Uterus (tissue), 4 donors: Measurements from ENCODE around the gene PITPNB. TPM values are rescaled to one million over a fixed set of nuclear protein-coding genes. Genes with fewer than 3 reads are reported as not detected.
A peak's percentile ranks its signal among the peaks of the same experiment; 100 is the strongest.

Experiments used
- DNase-seq, 2 donors: peaks; one replicate each; pipeline ENCODE4 v3.0.0-alpha.2; 2019 to 2020
- H3K27ac ChIP-seq, 2 donors: fragments of 200-600 bp; sonication (generic); 1 replicate in 1 of 2; 2 replicates in 1 of 2; pipeline ENCODE4 v1.5.1; 2016 to 2018
- H3K27me3 ChIP-seq, 2 donors: fragments of 200-600 bp; sonication (generic); one replicate each; pipeline ENCODE4 v1.5.1; 2018 to 2019; ENCODE audit warnings: control low read depth in 1 of 2
- H3K36me3 ChIP-seq, 2 donors: fragments of 200-600 bp; sonication (generic); one replicate each; pipeline ENCODE4 v1.5.1; 2019; ENCODE audit warnings: control low read depth in 1 of 2
- H3K4me1 ChIP-seq, 2 donors: fragments of 200-600 bp; sonication (generic); one replicate each; pipeline ENCODE4 v1.5.1; 2018 to 2019; ENCODE audit warnings: control low read depth in 1 of 2
- H3K4me3 ChIP-seq, 2 donors: fragments of 200-600 bp; sonication (generic); 1 replicate in 1 of 2; 2 replicates in 1 of 2; pipeline ENCODE4 v1.5.1; 2018 to 2019; ENCODE audit warnings: mild to moderate bottlenecking in 1 of 2
- H3K9me3 ChIP-seq, 2 donors: fragments of 200-600 bp; sonication (generic); one replicate each; pipeline ENCODE4 v1.5.1; 2019; ENCODE audit warnings: control low read depth in 1 of 2
- POLR2A ChIP-seq, 2 donors: fragments of 450-650 bp; IDR thresholded peaks; one replicate each; pipeline ENCODE4 v1.6.1; 2016; ENCODE audit warnings: antibody characterized with exemption in 2 of 2, mild to moderate bottlenecking in 1 of 2, moderate library complexity in 1 of 2
- intact Hi-C: fragments of 100-400 bp; cut with DNase I; formaldehyde crosslinking; loops from one replicate; pipeline ENCODE4 v1.15.1; 2023; ENCODE audit warnings: low total_unique reads
- total RNA-seq, 4 donors: library from RNA; depleted of rRNA in 3 of 4; stranded (reverse); fragments of >200 nt in 3 of 4; gene quantifications; one replicate each; pipeline versions ENCODE4 v1.1.0 to v1.2.4, GENCODE V29; 2014 to 2023
- TF ChIP-seq, protein P1 (sequence below), 4 experiments: fragments of 200-600 bp in 2 of 4; fragments of 450-650 bp in 2 of 4; sonication (generic) in 2 of 4; IDR thresholded peaks; one replicate each; pipeline ENCODE4 v1.5.1; 2016 to 2019; ENCODE audit warnings: antibody characterized with exemption in 4 of 4, mild to moderate bottlenecking in 2 of 4, moderate library complexity in 1 of 4
- donor health status: DM: yes; HTN: yes; CAD: no.

The PITPNB gene
- total RNA-seq, 4 donors from 2014 or later = 47.9 to 99.2 (median 62.5) TPM

DNA sequence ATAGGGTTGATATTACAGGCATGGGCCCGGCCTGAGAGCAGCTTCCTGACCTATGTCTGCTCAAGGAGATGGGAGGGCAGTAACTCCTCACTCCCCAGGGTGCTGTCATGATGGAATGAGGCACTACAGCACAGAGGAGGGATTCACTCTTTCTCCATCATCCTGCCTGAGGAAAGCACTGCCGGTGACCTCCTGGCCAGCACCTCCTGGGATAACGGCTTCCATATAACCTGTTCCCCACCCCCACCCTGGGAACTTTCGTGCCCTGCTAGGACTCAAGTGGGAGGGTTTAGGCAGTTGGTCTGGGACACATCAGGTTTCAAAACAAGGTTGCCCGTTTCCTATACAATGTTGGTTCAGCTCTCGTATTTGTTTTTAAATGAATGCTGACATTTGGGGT, 74.8 kb downstream of the PITPNB start:
- no peak overlapping the region for H3K4me3 ChIP-seq
- H3K4me1 ChIP-seq = peaks cover 0 to 6% of the 10 kb centered on the region in 2 donors
- intact Hi-C loops = no loop called here
- DNase-seq = no peak
- H3K27me3 ChIP-seq = no peaks in the 10 kb centered on the region
- peak overlapping the region in 1 of 2 donors; percentile 23 for H3K27ac ChIP-seq
- no peak for TF ChIP-seq POLR2A (IDR thresholded peaks at IDR 0.05)
- TF ChIP-seq, protein P1, sequence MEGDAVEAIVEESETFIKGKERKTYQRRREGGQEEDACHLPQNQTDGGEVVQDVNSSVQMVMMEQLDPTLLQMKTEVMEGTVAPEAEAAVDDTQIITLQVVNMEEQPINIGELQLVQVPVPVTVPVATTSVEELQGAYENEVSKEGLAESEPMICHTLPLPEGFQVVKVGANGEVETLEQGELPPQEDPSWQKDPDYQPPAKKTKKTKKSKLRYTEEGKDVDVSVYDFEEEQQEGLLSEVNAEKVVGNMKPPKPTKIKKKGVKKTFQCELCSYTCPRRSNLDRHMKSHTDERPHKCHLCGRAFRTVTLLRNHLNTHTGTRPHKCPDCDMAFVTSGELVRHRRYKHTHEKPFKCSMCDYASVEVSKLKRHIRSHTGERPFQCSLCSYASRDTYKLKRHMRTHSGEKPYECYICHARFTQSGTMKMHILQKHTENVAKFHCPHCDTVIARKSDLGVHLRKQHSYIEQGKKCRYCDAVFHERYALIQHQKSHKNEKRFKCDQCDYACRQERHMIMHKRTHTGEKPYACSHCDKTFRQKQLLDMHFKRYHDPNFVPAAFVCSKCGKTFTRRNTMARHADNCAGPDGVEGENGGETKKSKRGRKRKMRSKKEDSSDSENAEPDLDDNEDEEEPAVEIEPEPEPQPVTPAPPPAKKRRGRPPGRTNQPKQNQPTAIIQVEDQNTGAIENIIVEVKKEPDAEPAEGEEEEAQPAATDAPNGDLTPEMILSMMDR (IDR thresholded peaks at IDR 0.05) = no peak
- no peaks in the 10 kb centered on the region for H3K36me3 ChIP-seq
- H3K9me3 ChIP-seq = no peaks in the 10 kb centered on the region

DNA sequence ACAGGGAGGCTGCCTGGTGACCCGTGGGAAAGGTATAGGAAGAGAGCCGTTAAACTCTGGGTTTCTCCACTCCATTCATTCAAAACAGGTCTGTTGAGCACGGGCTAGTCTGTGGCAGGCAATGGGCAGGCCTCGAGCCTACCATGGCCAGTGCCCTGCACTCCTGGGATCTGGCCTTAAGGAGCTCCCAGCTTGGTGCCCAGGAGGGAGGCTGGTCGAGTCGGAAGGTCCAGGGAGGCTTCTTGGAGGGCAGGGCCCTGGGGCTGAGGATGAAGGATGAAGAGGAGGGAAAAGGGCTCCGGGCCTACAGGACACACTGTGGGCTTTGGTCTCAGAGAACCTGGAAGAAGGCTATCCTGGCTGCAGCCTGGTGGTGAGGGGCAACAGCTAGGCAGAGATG, 75.6 kb downstream of the PITPNB start:
- no peaks in the 10 kb centered on the region for H3K36me3 ChIP-seq
- peak in 1 of 2 donors; percentile 12 for DNase-seq
- peak overlapping the region; percentile 23 to 30 for H3K27ac ChIP-seq
- peaks cover 0 to 6% of the 10 kb centered on the region in 2 donors for H3K4me1 ChIP-seq
- no peak for TF ChIP-seq POLR2A (IDR thresholded peaks at IDR 0.05)
- TF ChIP-seq, protein P1 (IDR thresholded peaks at IDR 0.05) = no peak
- H3K9me3 ChIP-seq = no peaks in the 10 kb centered on the region
- no peak overlapping the region for H3K4me3 ChIP-seq
- intact Hi-C loops = no loop called here
- H3K27me3 ChIP-seq = no peaks in the 10 kb centered on the region

DNA sequence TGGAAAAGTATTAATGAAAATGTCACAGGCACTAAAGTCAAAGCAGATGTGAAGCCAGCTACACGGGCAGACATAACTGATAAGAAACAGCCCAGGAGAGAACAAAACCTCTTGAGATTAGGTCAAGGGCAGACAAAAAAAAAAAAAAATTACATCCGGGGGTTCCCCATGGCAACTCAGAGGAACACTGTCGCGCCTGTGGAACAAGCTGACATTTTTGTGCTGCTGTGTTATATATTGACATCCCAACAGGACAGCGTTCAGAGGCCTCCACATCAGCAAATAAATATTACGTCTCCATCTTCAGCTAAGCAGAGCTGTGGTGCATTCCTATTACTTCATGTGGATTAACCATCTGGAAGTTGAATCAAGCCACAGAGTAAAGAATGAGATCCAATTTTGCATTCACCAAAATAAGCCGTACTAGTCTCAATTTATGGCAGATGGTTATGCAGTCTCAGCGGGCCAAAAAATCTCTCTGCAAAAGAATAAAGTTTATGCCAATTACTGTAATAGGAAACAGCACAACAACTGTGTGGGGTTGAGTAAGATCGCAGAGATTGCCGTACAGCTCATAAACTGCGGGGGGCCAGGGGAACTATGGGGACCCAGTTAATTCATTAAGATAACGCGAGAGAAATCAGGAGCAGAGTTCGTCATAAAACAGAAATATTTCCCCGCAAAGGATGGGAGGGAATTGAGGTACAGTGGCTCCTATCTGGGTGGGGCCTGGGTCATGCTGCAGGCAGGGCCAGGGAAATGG, 76.2 kb downstream of the PITPNB start:
- Histone ChIP-seq H3K27ac (peak overlapping the region; percentile 30 to 45), H3K4me3 (no peak overlapping the region), H3K9me3 (no peaks in the 10 kb centered on the region), H3K4me1 (peaks cover 0 to 6% of the 10 kb centered on the region in 2 donors), H3K27me3 (no peaks in the 10 kb centered on the region), H3K36me3 (no peaks in the 10 kb centered on the region)
- no peak for DNase-seq
- TF ChIP-seq, protein P1 (IDR thresholded peaks at IDR 0.05) = no peak
- no peak for TF ChIP-seq POLR2A (IDR thresholded peaks at IDR 0.05)
- intact Hi-C loops = no loop called here

DNA sequence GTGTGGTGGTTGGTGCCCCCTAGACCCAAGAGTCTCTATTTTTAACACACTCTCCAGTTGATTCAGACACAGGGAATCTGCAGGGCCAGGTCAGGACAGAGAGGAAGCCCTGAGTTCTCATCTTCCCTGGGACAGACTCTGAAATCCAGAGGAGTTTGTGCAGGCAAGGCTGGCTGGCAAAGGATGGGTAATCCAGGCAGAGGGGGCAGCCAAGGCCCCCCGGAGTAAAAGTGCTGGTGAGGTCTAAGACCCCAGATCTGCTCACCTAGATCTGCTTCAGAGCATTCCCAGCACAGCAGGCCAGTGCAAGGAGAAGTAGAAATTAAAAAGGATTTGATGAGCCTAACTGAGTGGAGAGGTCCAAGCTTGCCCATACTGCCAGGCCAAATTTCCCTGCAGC, 76.9 kb downstream of the PITPNB start:
- Histone ChIP-seq H3K9me3 (no peaks in the 10 kb centered on the region), H3K4me3 (no peak overlapping the region), H3K27me3 (no peaks in the 10 kb centered on the region), H3K36me3 (no peaks in the 10 kb centered on the region), H3K4me1 (peaks cover 0 to 6% of the 10 kb centered on the region in 2 donors), H3K27ac (peak overlapping the region; percentile 30 to 45)
- intact Hi-C loops = no loop called here
- DNase-seq = no peak
- no peak for TF ChIP-seq POLR2A (IDR thresholded peaks at IDR 0.05)
- TF ChIP-seq, protein P1 (IDR thresholded peaks at IDR 0.05) = no peak

DNA sequence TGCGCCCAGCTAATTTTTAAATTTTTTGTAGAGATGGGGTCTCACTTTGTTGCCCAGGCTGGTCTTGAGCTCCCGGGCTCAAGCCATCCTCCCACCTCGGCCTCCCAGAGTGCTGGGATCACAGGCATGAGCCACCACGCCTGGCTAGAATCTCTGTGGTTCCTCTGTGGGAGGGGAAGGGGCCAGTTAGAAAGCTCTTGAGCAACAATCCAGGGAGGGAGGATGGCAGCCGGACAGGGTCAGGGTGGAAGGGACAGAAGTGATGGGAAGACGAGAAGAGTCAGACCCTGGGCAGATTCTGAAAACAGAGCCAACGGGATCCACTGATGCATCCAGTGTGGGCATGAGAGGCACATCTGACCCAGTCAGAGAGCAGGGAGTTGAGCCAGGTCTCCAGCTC, 78.6 kb downstream of the PITPNB start:
- H3K36me3 ChIP-seq = no peaks in the 10 kb centered on the region
- H3K27ac ChIP-seq = no peak overlapping the region
- TF ChIP-seq, protein P1 (IDR thresholded peaks at IDR 0.05) = no peak
- no peak for TF ChIP-seq POLR2A (IDR thresholded peaks at IDR 0.05)
- peaks cover 0 to 6% of the 10 kb centered on the region in 2 donors for H3K4me1 ChIP-seq
- DNase-seq = peak in 1 of 2 donors; percentile 11
- H3K9me3 ChIP-seq = no peaks in the 10 kb centered on the region
- no peak overlapping the region for H3K4me3 ChIP-seq
- H3K27me3 ChIP-seq = no peaks in the 10 kb centered on the region
- intact Hi-C loops = no loop called here
